Renal cortical epithelial cell (primary cell): ENCODE measurements around the gene SGSM2. TPM values are rescaled to one million over a fixed set of nuclear protein-coding genes. Genes with fewer than 3 reads are reported as not detected.

Experiments used
- DNase-seq: peaks from one replicate; pipeline ENCODE4 v3.0.0-alpha.2; 2011; ENCODE audit warnings: low read depth
- total RNA-seq: library from RNA; depleted of rRNA; stranded (reverse); fragments of >200 nt; gene quantifications from 2 replicates; pipeline ENCODE4 v1.2.3, GENCODE V29; 2014

SGSM2 gene
- total RNA-seq, 1 donor from 2014 or later = 55.1 TPM

GRCh38 chr17:2385240-2386210, 48.2 kb downstream of the SGSM2 start:
- no peak for DNase-seq

GRCh38 chr17:2386400-2387085, 49.2 kb downstream of the SGSM2 start:
- DNase-seq = peak; percentile 50

- no peak for DNase-seq
These were observed 50.1 kb downstream of the SGSM2 start for GRCh38 chr17:2387086-2388019.

- DNase-seq = no peak
These were observed 50.9 kb downstream of the SGSM2 start for GRCh38 chr17:2388020-2388682.

GRCh38 chr17:2388683-2389055, 51.4 kb downstream of the SGSM2 start:
- no peak for DNase-seq

- DNase-seq = no peak
These were observed 53.0 kb downstream of the SGSM2 start for GRCh38 chr17:2390199-2390836.

GRCh38 chr17:2391597-2392251, 54.4 kb downstream of the SGSM2 start:
- DNase-seq = no peak

- DNase-seq = peak; percentile 86
These were observed 55.2 kb downstream of the SGSM2 start for GRCh38 chr17:2392252-2393173.

- DNase-seq = peak; percentile 35
These were observed 56.1 kb downstream of the SGSM2 start for GRCh38 chr17:2393174-2393953.

- no peak for DNase-seq
These were observed 56.9 kb downstream of the SGSM2 start for GRCh38 chr17:2393954-2394749.

- no peak for DNase-seq
These were observed 57.5 kb downstream of the SGSM2 start for GRCh38 chr17:2394775-2395201.

GRCh38 chr17:2395258-2396181, 58.2 kb downstream of the SGSM2 start:
- peak; percentile 49 for DNase-seq

GRCh38 chr17:2396192-2396567, 58.9 kb downstream of the SGSM2 start:
- DNase-seq = no peak

GRCh38 chr17:2396568-2397246, 59.4 kb downstream of the SGSM2 start:
- peak; percentile 95 for DNase-seq

- no peak for DNase-seq
These were observed 60.2 kb downstream of the SGSM2 start for GRCh38 chr17:2397247-2398171.
